ENCODE measurements around the gene ZNRD2.

DNA sequence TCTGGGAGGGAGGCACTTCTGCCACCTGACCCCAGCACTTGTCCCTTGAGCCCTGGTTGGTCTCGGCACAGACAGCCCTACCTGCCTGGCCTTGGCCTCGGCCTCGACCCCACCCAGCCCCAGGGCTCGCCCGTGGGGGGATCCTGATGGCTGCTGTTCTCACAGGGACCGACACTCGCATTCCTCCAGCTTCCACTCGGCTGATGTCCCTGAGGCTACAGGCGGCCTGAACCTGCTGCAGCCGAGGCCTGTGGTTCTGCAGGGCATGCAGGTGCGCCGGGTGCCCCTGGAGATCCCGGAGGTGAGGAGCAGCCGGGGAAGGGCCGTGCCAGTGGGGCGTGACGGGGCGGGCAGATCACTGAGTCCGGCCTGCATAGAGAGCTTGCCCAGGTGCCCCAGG lies 50.4 kb downstream of the ZNRD2 start:
- TF ChIP-seq, protein P1, sequence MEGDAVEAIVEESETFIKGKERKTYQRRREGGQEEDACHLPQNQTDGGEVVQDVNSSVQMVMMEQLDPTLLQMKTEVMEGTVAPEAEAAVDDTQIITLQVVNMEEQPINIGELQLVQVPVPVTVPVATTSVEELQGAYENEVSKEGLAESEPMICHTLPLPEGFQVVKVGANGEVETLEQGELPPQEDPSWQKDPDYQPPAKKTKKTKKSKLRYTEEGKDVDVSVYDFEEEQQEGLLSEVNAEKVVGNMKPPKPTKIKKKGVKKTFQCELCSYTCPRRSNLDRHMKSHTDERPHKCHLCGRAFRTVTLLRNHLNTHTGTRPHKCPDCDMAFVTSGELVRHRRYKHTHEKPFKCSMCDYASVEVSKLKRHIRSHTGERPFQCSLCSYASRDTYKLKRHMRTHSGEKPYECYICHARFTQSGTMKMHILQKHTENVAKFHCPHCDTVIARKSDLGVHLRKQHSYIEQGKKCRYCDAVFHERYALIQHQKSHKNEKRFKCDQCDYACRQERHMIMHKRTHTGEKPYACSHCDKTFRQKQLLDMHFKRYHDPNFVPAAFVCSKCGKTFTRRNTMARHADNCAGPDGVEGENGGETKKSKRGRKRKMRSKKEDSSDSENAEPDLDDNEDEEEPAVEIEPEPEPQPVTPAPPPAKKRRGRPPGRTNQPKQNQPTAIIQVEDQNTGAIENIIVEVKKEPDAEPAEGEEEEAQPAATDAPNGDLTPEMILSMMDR (tag by site-specific recombination; IDR thresholded peaks at IDR 0.05), result no peak
- TF ChIP-seq ZNF416 (tag by site-specific recombination; IDR thresholded peaks at IDR 0.05), result no peak
- TF ChIP-seq ZNF843 (tag by site-specific recombination; IDR thresholded peaks at IDR 0.05), result no peak
- no peak for TF ChIP-seq ZNF510 (tag by site-specific recombination; IDR thresholded peaks at IDR 0.05; ENCODE audit: insufficient replicate concordance)
- TF ChIP-seq ZNF76 (tag by site-specific recombination; IDR thresholded peaks at IDR 0.05; ENCODE audit: borderline replicate concordance, low read depth), result no peak
- TF ChIP-seq ZNF140 (tag by site-specific recombination; IDR thresholded peaks at IDR 0.05), result no peak
- TF ChIP-seq ZNF157 (tag by site-specific recombination; IDR thresholded peaks at IDR 0.05), result no peak
- TF ChIP-seq, protein P2, sequence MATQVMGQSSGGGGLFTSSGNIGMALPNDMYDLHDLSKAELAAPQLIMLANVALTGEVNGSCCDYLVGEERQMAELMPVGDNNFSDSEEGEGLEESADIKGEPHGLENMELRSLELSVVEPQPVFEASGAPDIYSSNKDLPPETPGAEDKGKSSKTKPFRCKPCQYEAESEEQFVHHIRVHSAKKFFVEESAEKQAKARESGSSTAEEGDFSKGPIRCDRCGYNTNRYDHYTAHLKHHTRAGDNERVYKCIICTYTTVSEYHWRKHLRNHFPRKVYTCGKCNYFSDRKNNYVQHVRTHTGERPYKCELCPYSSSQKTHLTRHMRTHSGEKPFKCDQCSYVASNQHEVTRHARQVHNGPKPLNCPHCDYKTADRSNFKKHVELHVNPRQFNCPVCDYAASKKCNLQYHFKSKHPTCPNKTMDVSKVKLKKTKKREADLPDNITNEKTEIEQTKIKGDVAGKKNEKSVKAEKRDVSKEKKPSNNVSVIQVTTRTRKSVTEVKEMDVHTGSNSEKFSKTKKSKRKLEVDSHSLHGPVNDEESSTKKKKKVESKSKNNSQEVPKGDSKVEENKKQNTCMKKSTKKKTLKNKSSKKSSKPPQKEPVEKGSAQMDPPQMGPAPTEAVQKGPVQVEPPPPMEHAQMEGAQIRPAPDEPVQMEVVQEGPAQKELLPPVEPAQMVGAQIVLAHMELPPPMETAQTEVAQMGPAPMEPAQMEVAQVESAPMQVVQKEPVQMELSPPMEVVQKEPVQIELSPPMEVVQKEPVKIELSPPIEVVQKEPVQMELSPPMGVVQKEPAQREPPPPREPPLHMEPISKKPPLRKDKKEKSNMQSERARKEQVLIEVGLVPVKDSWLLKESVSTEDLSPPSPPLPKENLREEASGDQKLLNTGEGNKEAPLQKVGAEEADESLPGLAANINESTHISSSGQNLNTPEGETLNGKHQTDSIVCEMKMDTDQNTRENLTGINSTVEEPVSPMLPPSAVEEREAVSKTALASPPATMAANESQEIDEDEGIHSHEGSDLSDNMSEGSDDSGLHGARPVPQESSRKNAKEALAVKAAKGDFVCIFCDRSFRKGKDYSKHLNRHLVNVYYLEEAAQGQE (tag by site-specific recombination; IDR thresholded peaks at IDR 0.05), result no peak
- no peak for TF ChIP-seq ZNF664 (tag by site-specific recombination; IDR thresholded peaks at IDR 0.05)
- TF ChIP-seq ZNF433 (tag by site-specific recombination; IDR thresholded peaks at IDR 0.05; ENCODE audit: low read depth), result no peak
- TF ChIP-seq, protein P3, sequence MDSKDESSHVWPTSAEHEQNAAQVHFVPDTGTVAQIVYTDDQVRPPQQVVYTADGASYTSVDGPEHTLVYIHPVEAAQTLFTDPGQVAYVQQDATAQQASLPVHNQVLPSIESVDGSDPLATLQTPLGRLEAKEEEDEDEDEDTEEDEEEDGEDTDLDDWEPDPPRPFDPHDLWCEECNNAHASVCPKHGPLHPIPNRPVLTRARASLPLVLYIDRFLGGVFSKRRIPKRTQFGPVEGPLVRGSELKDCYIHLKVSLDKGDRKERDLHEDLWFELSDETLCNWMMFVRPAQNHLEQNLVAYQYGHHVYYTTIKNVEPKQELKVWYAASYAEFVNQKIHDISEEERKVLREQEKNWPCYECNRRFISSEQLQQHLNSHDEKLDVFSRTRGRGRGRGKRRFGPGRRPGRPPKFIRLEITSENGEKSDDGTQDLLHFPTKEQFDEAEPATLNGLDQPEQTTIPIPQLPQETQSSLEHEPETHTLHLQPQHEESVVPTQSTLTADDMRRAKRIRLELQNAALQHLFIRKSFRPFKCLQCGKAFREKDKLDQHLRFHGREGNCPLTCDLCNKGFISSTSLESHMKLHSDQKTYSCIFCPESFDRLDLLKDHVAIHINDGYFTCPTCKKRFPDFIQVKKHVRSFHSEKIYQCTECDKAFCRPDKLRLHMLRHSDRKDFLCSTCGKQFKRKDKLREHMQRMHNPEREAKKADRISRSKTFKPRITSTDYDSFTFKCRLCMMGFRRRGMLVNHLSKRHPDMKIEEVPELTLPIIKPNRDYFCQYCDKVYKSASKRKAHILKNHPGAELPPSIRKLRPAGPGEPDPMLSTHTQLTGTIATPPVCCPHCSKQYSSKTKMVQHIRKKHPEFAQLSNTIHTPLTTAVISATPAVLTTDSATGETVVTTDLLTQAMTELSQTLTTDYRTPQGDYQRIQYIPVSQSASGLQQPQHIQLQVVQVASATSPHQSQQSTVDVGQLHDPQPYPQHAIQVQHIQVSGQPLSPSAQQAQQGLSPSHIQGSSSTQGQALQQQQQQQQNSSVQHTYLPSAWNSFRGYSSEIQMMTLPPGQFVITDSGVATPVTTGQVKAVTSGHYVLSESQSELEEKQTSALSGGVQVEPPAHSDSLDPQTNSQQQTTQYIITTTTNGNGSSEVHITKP (tag by site-specific recombination; IDR thresholded peaks at IDR 0.05), result no peak
- no peak for TF ChIP-seq TCF7L2 (IDR thresholded peaks at IDR 0.05; ENCODE audit: borderline replicate concordance, low read depth, low read length)
- TF ChIP-seq ZNF530 (tag by site-specific recombination; IDR thresholded peaks at IDR 0.05; ENCODE audit: low read depth), result no peak
